ENCODE results near the gene MEMO1. TPM values are rescaled to one million over a fixed set of nuclear protein-coding genes. Genes with fewer than 3 reads are reported as not detected.

Gene MEMO1
- total and polyA plus RNA-seq, 9 of the 15 experiments (the other 6 are each of a cell fraction or from before 2014, with no cell fraction given) = 22.1 to 87.7 (median 61.2) TPM

- TF ChIP-seq MCM7 (IDR thresholded peaks at IDR 0.05) (no peak), XRCC3 (IDR thresholded peaks at IDR 0.05) (no peak), FOSL1 (tag; conservative IDR thresholded peaks at IDR 0.05) (peak; percentile 56), SPI1 (IDR thresholded peaks at IDR 0.05; ENCODE audit: borderline replicate concordance, low read depth, low read length) (no peak), HMGN3 (IDR thresholded peaks at IDR 0.05; ENCODE audit: borderline replicate concordance, extremely low read depth, insufficient read length, low read depth, low read length) (no peak), ZFPM2 (CRISPR knock-in tag; IDR thresholded peaks at IDR 0.05) (no peak), STAT5B (CRISPR knock-in tag; IDR thresholded peaks at IDR 0.05) (no peak), TAF7 (tag; IDR thresholded peaks at IDR 0.05) (no peak), LCOR (CRISPR knock-in tag; IDR thresholded peaks at IDR 0.05) (peak; percentile 66; the same call in 1 of the 2 replicates), TCF15 (CRISPR knock-in tag; IDR thresholded peaks at IDR 0.05) (no peak), CHD4 (IDR thresholded peaks at IDR 0.05; ENCODE audit: insufficient read depth, insufficient replicate concordance, low read depth, low read length, poor library complexity, severe bottlenecking) (no peak), ZNF436 (CRISPR knock-in tag; IDR thresholded peaks at IDR 0.05) (no peak), KAT7 (CRISPR knock-in tag; IDR thresholded peaks at IDR 0.05; ENCODE audit: borderline replicate concordance) (no peak), THAP7 (CRISPR knock-in tag; IDR thresholded peaks at IDR 0.05) (no peak), HMG20A (CRISPR knock-in tag; conservative IDR thresholded peaks at IDR 0.05) (no peak), ZNF76 (CRISPR knock-in tag; IDR thresholded peaks at IDR 0.05; ENCODE audit: borderline replicate concordance) (no peak), HDGF (IDR thresholded peaks at IDR 0.05) (no peak), ZNF124 (CRISPR knock-in tag; IDR thresholded peaks at IDR 0.05) (no peak), CREM (IDR thresholded peaks at IDR 0.05; ENCODE audit: low read depth) (0 out of 2 replicates have a peak, but pooled peaks have one; percentile 28), HSF4 (CRISPR knock-in tag; IDR thresholded peaks at IDR 0.05; ENCODE audit: borderline replicate concordance) (no peak), CTCF (IDR thresholded peaks at IDR 0.05 in 2 of 3, conservative IDR thresholded peaks at IDR 0.05 in 1 of 3; ENCODE audit: insufficient read depth in 2 of 3, low read depth in 1 of 3, low read length in 3 of 3) (peak in 1 of 3 experiments; percentile 25; a peak in 2 of 6 replicates), MTA2 (IDR thresholded peaks at IDR 0.05; ENCODE audit: low read depth) (no peak), CEBPZ (IDR thresholded peaks at IDR 0.05; ENCODE audit: borderline replicate concordance, low read depth, low read length) (no peak), COPS2 (conservative IDR thresholded peaks at IDR 0.05) (no peak), ZNF354B (CRISPR knock-in tag; IDR thresholded peaks at IDR 0.05) (no peak)
These were observed 65.3 kb downstream of the MEMO1 start (continued) for GRCh38 chr2:31945572-31945935.
